Measurements from ENCODE around the gene RANBP3. TPM values are rescaled to one million over a fixed set of nuclear protein-coding genes. Genes with fewer than 3 reads are reported as not detected.

RANBP3 gene
- total and polyA plus RNA-seq, 12 donors = 55.0 to 179 (median 81.1) TPM

- Histone ChIP-seq H3K27me3 (no peaks in the 10 kb centered on the region), H3K36me3 (replicated peaks in 1 of 2) (no peaks in the 10 kb centered on the region), H3K27ac (no peak overlapping the region), H3K9me3 (replicated peaks in 1 of 3) (no peaks in the 10 kb centered on the region), H3K4me1 (replicated peaks in 1 of 2) (no peaks in the 10 kb centered on the region), H3K4me3 (no peak overlapping the region)
- intact Hi-C loops (cut with DNase I) = no loop called here
- no peak for DNase-seq
- TF ChIP-seq CTCF (IDR thresholded peaks at IDR 0.05) (no peak), POLR2A (IDR thresholded peaks at IDR 0.05) (no peak)
- 93 to 97% (median 96%) methylated on average over 6 of the region's 6 CpGs for WGBS, 4 donors
These were observed 21.8 kb upstream of the RANBP3 start for GRCh38 chr19:5999693-6000092.

GRCh38 chr19:5997371-5997770 is 19.4 kb upstream of the RANBP3 start:
- no peak for TF ChIP-seq POLR2A (IDR thresholded peaks at IDR 0.05)
- no peak for TF ChIP-seq CTCF (IDR thresholded peaks at IDR 0.05)
- no peak for DNase-seq
- H3K27me3 ChIP-seq = no peaks in the 10 kb centered on the region
- WGBS, 4 donors = 80 to 89% (median 85%) methylated on average over 13 to 17 of the region's 17 CpGs
- peaks cover 0 to 10% of the 10 kb centered on the region in 2 donors for H3K4me1 ChIP-seq (replicated peaks in 1 of 2)
- H3K4me3 ChIP-seq = no peak overlapping the region
- intact Hi-C loops (cut with DNase I) = no loop called here
- no peaks in the 10 kb centered on the region for H3K9me3 ChIP-seq (replicated peaks in 1 of 3)
- H3K36me3 ChIP-seq (replicated peaks in 1 of 2) = no peaks in the 10 kb centered on the region
- no peak overlapping the region for H3K27ac ChIP-seq

- Histone ChIP-seq H3K27ac (no peak overlapping the region), H3K4me3 (no peak overlapping the region), H3K4me1 (replicated peaks in 1 of 2) (peaks cover 0 to 10% of the 10 kb centered on the region in 2 donors), H3K9me3 (replicated peaks in 1 of 3) (no peaks in the 10 kb centered on the region), H3K27me3 (no peaks in the 10 kb centered on the region), H3K36me3 (replicated peaks in 1 of 2) (no peaks in the 10 kb centered on the region)
- no peak for TF ChIP-seq CTCF (IDR thresholded peaks at IDR 0.05)
- TF ChIP-seq POLR2A (IDR thresholded peaks at IDR 0.05) = no peak
- WGBS, 4 donors = 80 to 89% (median 86%) methylated on average over 24 to 37 of the region's 37 CpGs
- peak in 1 of 7 donors; percentile 27 for DNase-seq
- intact Hi-C loops (cut with DNase I) = no loop called here
These were observed 18.8 kb upstream of the RANBP3 start for GRCh38 chr19:5996623-5997320.

GRCh38 chr19:5996102-5996501 is 18.2 kb upstream of the RANBP3 start:
- DNase-seq = no peak
- TF ChIP-seq CTCF (IDR thresholded peaks at IDR 0.05) = no peak
- no peak for TF ChIP-seq POLR2A (IDR thresholded peaks at IDR 0.05)
- Histone ChIP-seq H3K27me3 (no peaks in the 10 kb centered on the region), H3K9me3 (replicated peaks in 1 of 3) (no peaks in the 10 kb centered on the region), H3K36me3 (replicated peaks in 1 of 2) (no peaks in the 10 kb centered on the region), H3K4me1 (replicated peaks in 1 of 2) (peaks cover 0 to 10% of the 10 kb centered on the region in 2 donors), H3K27ac (no peak overlapping the region), H3K4me3 (no peak overlapping the region)
- WGBS, 4 donors = 93 to 97% (median 95%) methylated on average over 21 to 26 of the region's 26 CpGs
- intact Hi-C loops (cut with DNase I) = no loop called here

Measured in adrenal gland (tissue), 12 donors.